Measurements from ENCODE around the gene NACC2. TPM values are rescaled to one million over a fixed set of nuclear protein-coding genes. Genes with fewer than 3 reads are reported as not detected.

NACC2 gene
- 23.6 to 33.2 TPM (median 31.2 TPM) in 5 replicates for total RNA-seq (2022; extraction: Qiagen RNA extraction; ENCODE audit: low read depth)

GRCh38 chr9:136095070-136096058 is at the start of gene NACC2:
Gene NACC2, minus strand, starts transcription at chr9:136095289. Its CDS starts 44,768 bp downstream, at chr9:136050521.

GRCh38 chr9:136118320-136119060 is 23.4 kb upstream of the NACC2 start, which contains the start of gene TMEM250:
Gene TMEM250, minus strand, starts transcription at chr9:136118875. Its CDS starts 1,975 bp downstream, at chr9:136116900.

GRCh38 chr9:135961277-135961715 is 133.8 kb downstream of the NACC2 start, which contains the start of gene UBAC1:
Gene UBAC1, minus strand, starts transcription at chr9:135961373. Its CDS starts 211 bp downstream, at chr9:135961162.

Other genes with a start within 250 kb of the NACC2 start
- gene CAMSAP1, start 187.7 kb downstream of the NACC2 start, total RNA-seq (2022; extraction: Qiagen RNA extraction; ENCODE audit: low read depth), result 21.9 to 32.1 TPM (median 23.6 TPM) in 5 replicates
- 27.7 to 39.2 TPM (median 36.4 TPM) in 5 replicates for gene UBAC1, start 133.9 kb downstream of the NACC2 start, total RNA-seq (2022; extraction: Qiagen RNA extraction; ENCODE audit: low read depth)
- gene TMEM250, start 23.6 kb upstream of the NACC2 start, total RNA-seq (2022; extraction: Qiagen RNA extraction; ENCODE audit: low read depth), result 33.6 to 49.9 TPM (median 45.5 TPM) in 5 replicates
- 0.05 to 0.13 TPM (median 0.09 TPM) in 5 replicates for gene LHX3, start 109.8 kb upstream of the NACC2 start, total RNA-seq (2022; extraction: Qiagen RNA extraction; ENCODE audit: low read depth)
- 25.7 to 31.0 TPM (median 29.4 TPM) in 5 replicates for gene QSOX2, start 150.5 kb upstream of the NACC2 start, total RNA-seq (2022; extraction: Qiagen RNA extraction; ENCODE audit: low read depth)
- gene CCDC187, start 208.8 kb upstream of the NACC2 start, total RNA-seq (2022; extraction: Qiagen RNA extraction; ENCODE audit: low read depth), result 0.01 TPM in 1 of 5 replicates, not detected in the others
- gene GPSM1, start 232.2 kb upstream of the NACC2 start, total RNA-seq (2022; extraction: Qiagen RNA extraction; ENCODE audit: low read depth), result 8.4 to 12.4 TPM (median 10.7 TPM) in 5 replicates